Thyroid gland (tissue), 4 donors: ENCODE results near the gene ZNF567.

Source experiments
- CTCF ChIP-seq, 6 experiments: fragments of 200-600 bp in 3 of 6; fragments of 450-650 bp in 3 of 6; sonication (generic) in 3 of 6; IDR thresholded peaks; one replicate each; pipeline ENCODE4 v1.5.1; 2016 to 2019; ENCODE audit warnings: antibody characterized with exemption in 6 of 6, mild to moderate bottlenecking in 2 of 6, inconsistent platforms in 1 of 6, moderate library complexity in 1 of 6
- POLR2A ChIP-seq, 2 donors: fragments of 450-650 bp; IDR thresholded peaks; one replicate each; pipeline ENCODE4 v1.6.1; 2017; ENCODE audit warnings: antibody characterized with exemption in 2 of 2, mild to moderate bottlenecking in 2 of 2, moderate library complexity in 1 of 2

GRCh38 chr19:36672368-36672767 is 15.0 kb upstream of the ZNF567 start:
- TF ChIP-seq CTCF (IDR thresholded peaks at IDR 0.05) (no peak), POLR2A (IDR thresholded peaks at IDR 0.05) (no peak)
